Endothelial cell of umbilical vein (primary cell): ENCODE results near the gene TRIM37. TPM values are rescaled to one million over a fixed set of nuclear protein-coding genes. Genes with fewer than 3 reads are reported as not detected.

Source experiments
- BruUV-seq: library from RNA; stranded (reverse); fragments of 400-500 nt; replicated peaks from 2 replicates; lab custom pipeline; 2021; lab: Mats Ljungman, UMichigan
- CTCF ChIA-PET: fragments of 300-600, 350-600 bp; sonication (Branson Sonifier 250); formaldehyde crosslinking; loops from one replicate; lab custom pipeline; 2021; ENCODE audit warnings: antibody characterized with exemption, inconsistent platforms; lab: Charles Lee
- POLR2A ChIA-PET: fragments of 300-600, 350-600 bp; sonication (Branson Sonifier 250); formaldehyde crosslinking; loops from one replicate; lab custom pipeline; 2021; ENCODE audit warnings: antibody characterized with exemption, inconsistent platforms; lab: Charles Lee
- DNase-seq: peaks from one replicate; pipeline ENCODE4 v3.0.0-alpha.2; 2011; ENCODE audit warnings: low read depth, low spot score
- FAIRE-seq: peaks from 2 replicates; lab custom pipeline; 2011; peaks lifted over from hg19 to GRCh38; lab: Jason Lieb, UNC
- H2AFZ ChIP-seq: 2 replicates; pipeline ENCODE4 v1.6.0; 2012; ENCODE audit warnings: low read depth, low read length, control low read depth, inconsistent platforms
- H3K27ac ChIP-seq: 2 replicates; pipeline ENCODE4 v1.5.1; 2011; ENCODE audit warnings: low read depth, mild to moderate bottlenecking, control low read depth, low read length, moderate library complexity; ENCODE audit not compliant: insufficient read depth
- H3K27me3 ChIP-seq, 2 experiments: 2 replicates each; pipeline versions ENCODE4 v1.6.0 to v1.6.1; 2011; ENCODE audit warnings: low read length in 2 of 2, mixed read lengths in 1 of 2; ENCODE audit not compliant: control insufficient read depth in 2 of 2, insufficient read depth in 2 of 2
- H3K36me3 ChIP-seq, 2 experiments: 2 replicates in 1 of 2; 3 replicates in 1 of 2; pipeline ENCODE4 v1.5.1; 2011; ENCODE audit warnings: low read length in 2 of 2, mild to moderate bottlenecking in 1 of 2, moderate library complexity in 1 of 2; ENCODE audit not compliant: control insufficient read depth in 2 of 2, insufficient read depth in 2 of 2; ENCODE audit errors: extremely low read depth in 1 of 2
- H3K4me1 ChIP-seq: 3 replicates; pipeline ENCODE4 v1.5.1; 2011; ENCODE audit warnings: mild to moderate bottlenecking, low read length; ENCODE audit not compliant: control insufficient read depth, insufficient read depth; ENCODE audit errors: extremely low read depth
- H3K4me2 ChIP-seq: 2 replicates; pipeline ENCODE4 v1.6.1; 2011; ENCODE audit warnings: low read length, control low read depth, mixed read lengths; ENCODE audit not compliant: insufficient read depth
- H3K4me3 ChIP-seq, 3 experiments: fragments of 200-600 bp in 1 of 3; sonication (generic), shearing (Covaris generic) in 1 of 3; replicated peaks in 1 of 3; 2 replicates each; pipeline ENCODE4 v1.5.1; 2011 to 2016; ENCODE audit warnings: control low read depth in 3 of 3, low read length in 3 of 3, mild to moderate bottlenecking in 2 of 3, inconsistent platforms in 1 of 3, low read depth in 1 of 3, moderate library complexity in 1 of 3; ENCODE audit not compliant: insufficient read depth in 1 of 3
- H3K79me2 ChIP-seq: 2 replicates; pipeline ENCODE4 v1.6.0; 2012; ENCODE audit warnings: low read length, inconsistent platforms; ENCODE audit not compliant: control insufficient read depth, insufficient read depth
- H3K9ac ChIP-seq: replicated peaks from 2 replicates; pipeline ENCODE3; 2011; ENCODE audit warnings: low read length, control low read depth; ENCODE audit not compliant: insufficient read depth; ENCODE audit errors: extremely low read depth
- H3K9me1 ChIP-seq: replicated peaks from 3 replicates; pipeline ENCODE4 v1.6.0; 2011; ENCODE audit warnings: mild to moderate bottlenecking, low read length; ENCODE audit not compliant: control insufficient read depth, insufficient read depth; ENCODE audit errors: extremely low read depth
- H3K9me3 ChIP-seq: replicated peaks from 2 replicates; pipeline ENCODE4 v1.5.1; 2012; ENCODE audit warnings: low read length, inconsistent platforms; ENCODE audit not compliant: control insufficient read depth, insufficient read depth
- H4K20me1 ChIP-seq: replicated peaks from 2 replicates; pipeline ENCODE3; 2011; ENCODE audit warnings: mild to moderate bottlenecking, low read length; ENCODE audit not compliant: control insufficient read depth, insufficient read depth; ENCODE audit errors: extremely low read depth
- CTCF ChIP-seq, 2 donors: IDR thresholded peaks; 1 replicate in 1 of 2; 2 replicates in 1 of 2; pipeline ENCODE4 v1.5.1; 2011; ENCODE audit warnings: low read length in 2 of 2, mild to moderate bottlenecking in 2 of 2, moderate library complexity in 2 of 2, control low read depth in 1 of 2, inconsistent platforms in 1 of 2, low read depth in 1 of 2; ENCODE audit not compliant: insufficient read depth in 1 of 2; ENCODE audit errors: extremely low read depth in 1 of 2
- EZH2 ChIP-seq: IDR thresholded peaks from 2 replicates; pipeline ENCODE4 v1.6.1; 2012; ENCODE audit warnings: borderline replicate concordance, low read depth, mild to moderate bottlenecking, moderate library complexity, low read length, inconsistent platforms; ENCODE audit not compliant: severe bottlenecking
- FOS ChIP-seq: IDR thresholded peaks from 2 replicates; pipeline ENCODE4 v1.6.1; 2011; ENCODE audit warnings: mild to moderate bottlenecking, low read length, moderate library complexity, borderline replicate concordance; ENCODE audit not compliant: insufficient read depth
- GATA2 ChIP-seq: IDR thresholded peaks from 2 replicates; pipeline ENCODE4 v1.7.0; 2011; ENCODE audit warnings: low read depth, mild to moderate bottlenecking, moderate library complexity, mixed read lengths, low read length; ENCODE audit not compliant: insufficient read length, insufficient read depth
- JUN ChIP-seq: IDR thresholded peaks from 2 replicates; pipeline ENCODE4 v1.6.1; 2011; ENCODE audit warnings: borderline replicate concordance, low read depth; ENCODE audit not compliant: insufficient read length, insufficient read depth
- MAX ChIP-seq: IDR thresholded peaks from 2 replicates; pipeline ENCODE4 v1.6.1; 2011; ENCODE audit not compliant: insufficient read depth, insufficient read length
- MYC ChIP-seq: IDR thresholded peaks from one replicate; pipeline ENCODE4 v1.6.1; 2011; ENCODE audit warnings: mild to moderate bottlenecking, low read depth, low read length
- POLR2A ChIP-seq: IDR thresholded peaks from 2 replicates; pipeline ENCODE4 v1.6.1; 2012; ENCODE audit warnings: low read depth, mild to moderate bottlenecking, control low read depth, low read length
- POLR2AphosphoS5 ChIP-seq: IDR thresholded peaks from 2 replicates; pipeline ENCODE4 v1.6.1; 2012; ENCODE audit warnings: low read depth, mild to moderate bottlenecking, control low read depth, low read length, moderate library complexity; ENCODE audit not compliant: insufficient read depth
- dilution Hi-C: fragments of 300-500 bp; cut with MboI; formaldehyde crosslinking; loops from one replicate; pipeline ENCODE4 v1.15.0; 2019; ENCODE audit warnings: low sequenced_read_pairs; ENCODE audit not compliant: extremely low pct_ligation_motif_present
- intact Hi-C: fragments of 100-400 bp; cut with micrococcal nuclease; formaldehyde crosslinking; loops from one replicate; pipeline ENCODE4 v1.10.0; 2022
- polyA plus RNA-seq, 4 experiments: library from polyadenylated mRNA; depleted of rRNA in 3 of 4; stranded (reverse) in 3 of 4; unstranded in 1 of 4; fragments of >200 nt; gene quantifications; 2 replicates each; pipeline versions ENCODE4 v1.2.1 to v1.2.3, GENCODE V29; 2011 to 2012; ENCODE audit warnings: missing spikeins in 1 of 4
- total RNA-seq: library from RNA; stranded (reverse); gene quantifications from 2 replicates; pipeline ENCODE4 v1.2.3, GENCODE V29; 2021

The TRIM37 gene
- total and polyA plus RNA-seq, 2 donors (not counting 3 experiments of a cell fraction or from before 2014, with no cell fraction given) = 18.8 to 41.9 TPM

- no peak overlapping the region for H3K4me3 ChIP-seq
- dilution Hi-C loops = no loop called here
- H3K4me2 ChIP-seq = no peak overlapping the region
These were observed 44.2 kb downstream of the TRIM37 start for GRCh38 chr17:59062509-59062908.

GRCh38 chr17:59056857-59057256 is 49.8 kb downstream of the TRIM37 start:
- Histone ChIP-seq H3K4me2 (no peak overlapping the region), H4K20me1 (no peaks in the 10 kb centered on the region), H2AFZ (no peak overlapping the region), H3K9me3 (no peaks in the 10 kb centered on the region), H3K4me1 (no peaks in the 10 kb centered on the region), H3K4me3 (no peak overlapping the region), H3K36me3 (peaks cover 7 to 8% of the 10 kb centered on the region in 2 experiments), H3K9me1 (peaks cover 2% of the 10 kb centered on the region), H3K27me3 (no peaks in the 10 kb centered on the region), H3K79me2 (no peaks in the 10 kb centered on the region), H3K27ac (no peak overlapping the region), H3K9ac (no peak overlapping the region)
- ChIA-PET CTCF (no interaction called here), POLR2A (no interaction called here)
- BruUV-seq = no TSS peak
- intact Hi-C loops (no loop called here), dilution Hi-C loops (no loop called here)
- TF ChIP-seq POLR2A (no peak), JUN (no peak), MYC (no peak), POLR2AphosphoS5 (no peak), GATA2 (no peak), EZH2 (no peak), CTCF (IDR thresholded peaks at IDR 0.05; ENCODE audit: extremely low read depth in 1 of 2, insufficient read depth in 1 of 2, low read depth in 1 of 2, low read length in 2 of 2) (no peak), MAX (no peak), FOS (no peak)
- FAIRE-seq (no peak), DNase-seq (no peak)

More at GRCh38 chr17:59062509-59062908, 44.2 kb downstream of the TRIM37 start:
- Histone ChIP-seq H4K20me1 (no peaks in the 10 kb centered on the region), H3K79me2 (no peaks in the 10 kb centered on the region), H3K36me3 (peaks cover 5 to 13% of the 10 kb centered on the region in 2 experiments), H3K9me3 (no peaks in the 10 kb centered on the region), H3K27me3 (no peaks in the 10 kb centered on the region), H3K9me1 (peaks cover 2% of the 10 kb centered on the region), H3K27ac (no peak overlapping the region), H3K9ac (no peak overlapping the region), H3K4me1 (no peaks in the 10 kb centered on the region), H2AFZ (no peak overlapping the region)
- FAIRE-seq = no peak
- DNase-seq = no peak
- TF ChIP-seq MYC = no peak
- TF ChIP-seq POLR2A = no peak
- intact Hi-C loops = no loop called here
- BruUV-seq = no TSS peak
- POLR2A ChIA-PET = no interaction called here
- CTCF ChIA-PET = no interaction called here
